HG03432 (cell line): ENCODE results near the gene DCP1B.
"Not testable (repeated sequence)": the region's sequence is repeated elsewhere in the genome, so short reads cannot be mapped to it uniquely, and the experiment has no call there.

Experiments
- ATAC-seq: cut with Tn5 transposase; IDR thresholded peaks from one replicate; pipeline ENCODE4 v1.9.1; 2021; ENCODE audit warnings: mild to moderate bottlenecking, moderate library complexity; ENCODE audit not compliant: unreplicated experiment

Gene DCP1B

GRCh38 chr12:1977109-1977508 is 27.1 kb downstream of the DCP1B start:
- no peak for ATAC-seq

- no peak for ATAC-seq
Measured at GRCh38 chr12:1974812-1975211, 29.4 kb downstream of the DCP1B start.

- ATAC-seq, result no peak
Measured at GRCh38 chr12:1972856-1973317, 31.4 kb downstream of the DCP1B start.

GRCh38 chr12:1972260-1972659 is 32.0 kb downstream of the DCP1B start:
- ATAC-seq, result no peak

GRCh38 chr12:1970331-1970900 is 33.8 kb downstream of the DCP1B start:
- ATAC-seq, result no peak

- ATAC-seq, result no peak
Measured at GRCh38 chr12:1966561-1967226, 37.6 kb downstream of the DCP1B start.

GRCh38 chr12:1965916-1966315 is 38.3 kb downstream of the DCP1B start:
- no peak for ATAC-seq

GRCh38 chr12:1962051-1963020 is 41.9 kb downstream of the DCP1B start:
- ATAC-seq, result no peak

- ATAC-seq, result no peak
Measured at GRCh38 chr12:1956716-1957115, 47.5 kb downstream of the DCP1B start.

- ATAC-seq, result no peak
Measured at GRCh38 chr12:1949771-1950470, 54.3 kb downstream of the DCP1B start.

- ATAC-seq, result no peak
Measured at GRCh38 chr12:1948883-1949282, 55.4 kb downstream of the DCP1B start.

- no peak for ATAC-seq
Measured at GRCh38 chr12:1947081-1947480, 57.2 kb downstream of the DCP1B start.

- ATAC-seq, result no peak
Measured at GRCh38 chr12:1946296-1946695, 58.0 kb downstream of the DCP1B start.

GRCh38 chr12:1945502-1945901 is 58.8 kb downstream of the DCP1B start:
- ATAC-seq, result not testable (repeated sequence)

- peak; percentile 57 for ATAC-seq
Measured at GRCh38 chr12:1939801-1940607, 64.3 kb downstream of the DCP1B start.

- no peak for ATAC-seq
Measured at GRCh38 chr12:1939331-1939730, 64.9 kb downstream of the DCP1B start.

- ATAC-seq, result no peak
Measured at GRCh38 chr12:1937481-1938224, 66.6 kb downstream of the DCP1B start.

GRCh38 chr12:1936406-1937320 is 67.6 kb downstream of the DCP1B start:
- no peak for ATAC-seq
